OCI-LY7 (cell line): ENCODE measurements around the gene RCOR1.

Experiments used
- EZH2phosphoT487 ChIP-seq: fragments of 200-600 bp; sonication (generic); IDR thresholded peaks from 2 replicates; pipeline ENCODE4 v1.6.1; 2018; ENCODE audit warnings: low read depth, borderline replicate concordance, mild to moderate bottlenecking, mixed run types, antibody characterized with exemption, low read length, moderate library complexity, mixed read lengths
- TF ChIP-seq, protein P1 (sequence below): fragments of 200-600 bp; sonication (generic); conservative IDR thresholded peaks from 2 replicates; pipeline ENCODE4 v1.5.1; 2014; ENCODE audit warnings: mild to moderate bottlenecking, antibody characterized with exemption, low read length, moderate library complexity, mixed read lengths

DNA sequence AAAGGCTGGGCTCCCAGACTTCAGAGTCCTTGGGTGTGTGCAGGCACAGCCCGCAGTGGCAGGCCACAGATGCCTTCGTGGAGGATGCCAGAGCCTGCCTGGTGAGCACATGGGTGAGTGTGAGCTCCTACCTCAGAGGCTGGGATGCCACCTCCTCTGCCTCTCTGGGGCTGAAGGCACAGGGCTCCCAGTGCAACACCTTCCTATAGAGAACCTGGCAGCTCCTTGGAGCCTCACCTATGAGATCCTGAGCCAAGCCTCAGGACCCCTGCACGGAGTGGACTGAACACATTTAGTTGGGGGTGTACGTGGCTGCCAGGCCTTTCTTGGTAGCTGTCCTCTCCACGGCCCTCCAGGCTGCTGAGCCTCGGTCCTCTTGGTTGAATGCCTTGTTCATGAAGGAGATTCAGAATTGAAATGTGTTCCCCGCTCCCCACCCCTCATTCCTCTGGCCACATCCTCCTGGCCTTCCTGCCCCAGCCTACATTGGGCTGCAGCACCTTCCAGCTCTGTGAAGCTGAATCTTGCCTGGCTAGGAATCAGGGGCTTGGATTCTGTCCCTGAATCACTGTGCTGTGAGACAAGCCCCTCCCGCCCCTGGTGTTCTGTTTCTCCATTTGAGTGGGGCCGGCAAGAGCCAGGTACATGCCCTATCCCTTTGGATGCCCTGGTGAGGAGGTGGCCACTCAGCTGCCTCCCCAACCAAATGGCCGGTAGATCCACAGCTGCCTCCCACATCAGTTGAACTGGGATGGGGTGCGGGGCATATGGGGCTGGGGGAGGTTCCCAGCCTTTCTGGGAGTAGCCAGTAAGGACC lies 146.1 kb downstream of the RCOR1 start:
- TF ChIP-seq EZH2phosphoT487 = no peak
- TF ChIP-seq, protein P1, sequence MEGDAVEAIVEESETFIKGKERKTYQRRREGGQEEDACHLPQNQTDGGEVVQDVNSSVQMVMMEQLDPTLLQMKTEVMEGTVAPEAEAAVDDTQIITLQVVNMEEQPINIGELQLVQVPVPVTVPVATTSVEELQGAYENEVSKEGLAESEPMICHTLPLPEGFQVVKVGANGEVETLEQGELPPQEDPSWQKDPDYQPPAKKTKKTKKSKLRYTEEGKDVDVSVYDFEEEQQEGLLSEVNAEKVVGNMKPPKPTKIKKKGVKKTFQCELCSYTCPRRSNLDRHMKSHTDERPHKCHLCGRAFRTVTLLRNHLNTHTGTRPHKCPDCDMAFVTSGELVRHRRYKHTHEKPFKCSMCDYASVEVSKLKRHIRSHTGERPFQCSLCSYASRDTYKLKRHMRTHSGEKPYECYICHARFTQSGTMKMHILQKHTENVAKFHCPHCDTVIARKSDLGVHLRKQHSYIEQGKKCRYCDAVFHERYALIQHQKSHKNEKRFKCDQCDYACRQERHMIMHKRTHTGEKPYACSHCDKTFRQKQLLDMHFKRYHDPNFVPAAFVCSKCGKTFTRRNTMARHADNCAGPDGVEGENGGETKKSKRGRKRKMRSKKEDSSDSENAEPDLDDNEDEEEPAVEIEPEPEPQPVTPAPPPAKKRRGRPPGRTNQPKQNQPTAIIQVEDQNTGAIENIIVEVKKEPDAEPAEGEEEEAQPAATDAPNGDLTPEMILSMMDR = no peak
